ENCODE measurements around the gene RPIA. TPM values are rescaled to one million over a fixed set of nuclear protein-coding genes. Genes with fewer than 3 reads are reported as not detected.

RPIA gene
- total and polyA plus RNA-seq, 2 of the 13 experiments (the other 11 are each of a cell fraction or from before 2014, with no cell fraction given) = 13.3 to 23.9 TPM

DNA sequence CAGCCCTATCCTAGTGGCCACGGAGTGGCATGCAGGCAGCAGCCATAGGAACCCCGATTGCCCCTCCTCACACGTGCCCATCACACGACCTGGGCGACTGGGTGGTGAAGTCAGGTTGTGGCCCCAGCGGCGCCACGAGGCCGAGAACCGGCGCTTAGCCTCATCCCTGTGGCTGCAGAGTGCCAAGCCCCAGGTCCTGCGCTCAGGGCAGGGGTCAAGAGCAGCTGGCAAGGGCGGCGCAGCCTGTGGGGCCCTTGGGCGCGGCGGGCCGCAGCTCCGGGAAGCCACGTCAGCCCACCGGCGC lies 73.3 kb downstream of the RPIA start:
- no peak for DNase-seq (ENCODE audit: low spot score)
- FAIRE-seq = no peak
- Histone ChIP-seq H3K4me2 (ENCODE audit: low read depth, low read length) (no peak overlapping the region), H2AFZ (ENCODE audit: low read length) (no peak overlapping the region), H3K27me3 (ENCODE audit: control insufficient read depth in 1 of 2, insufficient read depth in 2 of 2, low read length in 2 of 2) (no peaks in the 10 kb centered on the region), H3K9me3 (ENCODE audit: low read length) (no peaks in the 10 kb centered on the region), H3K27ac (ENCODE audit: extremely low read length, insufficient read depth, low read length) (no peak overlapping the region), H4K20me1 (ENCODE audit: insufficient read depth, low read length) (no peaks in the 10 kb centered on the region), H3K36me3 (replicated peaks in 1 of 2; ENCODE audit: control insufficient read depth in 1 of 2, insufficient read depth in 2 of 2, low read length in 2 of 2) (no peaks in the 10 kb centered on the region), H3K4me3 (replicated peaks in 1 of 3; ENCODE audit: insufficient read depth in 1 of 3, low read depth in 2 of 3, low read length in 3 of 3) (no peak overlapping the region), H3K4me1 (ENCODE audit: insufficient read depth, low read length) (no peaks in the 10 kb centered on the region), H3K9ac (ENCODE audit: insufficient read depth, low read depth, low read length) (no peak overlapping the region), H3K79me2 (ENCODE audit: insufficient read depth, low read length) (no peaks in the 10 kb centered on the region)
- BruUV-seq (replicated peaks) = no TSS peak
- ChIA-PET CTCF (ENCODE audit: low intra/inter-chr PET ratio, low total read pairs) (no interaction called here), POLR2A (no interaction called here)
- intact Hi-C loops (cut with micrococcal nuclease; ENCODE audit: unreplicated experiment) (no loop called here), in situ Hi-C loops (cut with HindIII; ENCODE audit: extremely low pct_ligation_motif_present, low pct_unique_long_range_greater_than_20kb) (no loop called here)
- 86% methylated on average over 13 of the region's 22 CpGs for WGBS (ENCODE audit: low lambda C conversion rate)
- TF ChIP-seq ZNF496 (CRISPR knock-in tag; IDR thresholded peaks at IDR 0.05; ENCODE audit: insufficient replicate concordance) = no peak
- peak; percentile 23; the same call in 2 of the 3 replicates for ATAC-seq

DNA sequence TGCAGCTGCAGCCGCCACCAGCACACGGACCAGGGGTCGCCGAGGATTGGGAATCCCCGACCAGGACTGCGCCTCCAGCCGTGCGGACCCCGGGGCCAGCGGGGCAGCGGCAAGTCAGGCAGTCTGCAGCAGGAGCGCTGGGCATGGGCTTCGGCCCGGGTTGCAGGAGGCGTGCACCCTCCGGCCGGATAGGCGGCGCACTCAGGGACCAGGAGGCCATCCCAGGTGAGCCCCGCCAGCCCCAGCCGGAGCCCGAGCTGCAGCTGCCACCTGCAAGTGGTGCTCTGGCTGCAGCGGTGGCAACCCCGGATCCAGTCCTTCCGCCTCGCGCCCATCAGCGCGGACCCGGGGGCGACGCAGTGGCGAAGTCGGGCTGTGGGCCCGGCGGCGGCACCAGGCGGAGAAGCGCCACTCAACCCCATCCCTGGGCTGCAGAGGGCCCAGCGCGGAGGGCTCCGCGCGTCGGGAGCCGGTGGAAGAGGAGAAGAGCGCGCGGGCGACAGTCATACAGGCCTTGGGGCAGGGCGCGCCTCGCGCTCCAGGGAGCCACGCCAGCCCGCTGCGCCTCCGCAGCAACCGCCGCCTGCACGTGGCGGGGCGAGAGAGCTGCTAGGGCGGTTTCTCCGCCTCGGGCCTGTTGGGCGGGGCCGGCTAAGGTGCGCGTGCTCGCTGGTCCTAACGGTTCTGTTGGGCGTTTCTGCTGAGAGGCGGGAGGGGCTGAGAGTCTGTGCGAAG lies 73.8 kb downstream of the RPIA start:
- Histone ChIP-seq H2AFZ (ENCODE audit: low read length) (no peak overlapping the region), H3K4me1 (ENCODE audit: insufficient read depth, low read length) (no peaks in the 10 kb centered on the region), H3K9me3 (ENCODE audit: low read length) (no peaks in the 10 kb centered on the region), H3K79me2 (ENCODE audit: insufficient read depth, low read length) (no peaks in the 10 kb centered on the region), H3K36me3 (replicated peaks in 1 of 2; ENCODE audit: control insufficient read depth in 1 of 2, insufficient read depth in 2 of 2, low read length in 2 of 2) (no peaks in the 10 kb centered on the region), H3K4me2 (ENCODE audit: low read depth, low read length) (no peak overlapping the region), H3K9ac (ENCODE audit: insufficient read depth, low read depth, low read length) (no peak overlapping the region), H3K4me3 (replicated peaks in 1 of 3; ENCODE audit: insufficient read depth in 1 of 3, low read depth in 2 of 3, low read length in 3 of 3) (no peak overlapping the region), H4K20me1 (ENCODE audit: insufficient read depth, low read length) (no peaks in the 10 kb centered on the region), H3K27ac (ENCODE audit: extremely low read length, insufficient read depth, low read length) (no peak overlapping the region), H3K27me3 (ENCODE audit: control insufficient read depth in 1 of 2, insufficient read depth in 2 of 2, low read length in 2 of 2) (no peaks in the 10 kb centered on the region)
- ChIA-PET POLR2A (no interaction called here), CTCF (ENCODE audit: low intra/inter-chr PET ratio, low total read pairs) (no interaction called here)
- 75% methylated on average over 56 of the region's 75 CpGs for WGBS (ENCODE audit: low lambda C conversion rate)
- no peak for DNase-seq (ENCODE audit: low spot score)
- ATAC-seq = peak; percentile 23; the same call in 1 of the 3 replicates
- intact Hi-C loops (cut with micrococcal nuclease; ENCODE audit: unreplicated experiment) (no loop called here), in situ Hi-C loops (cut with HindIII; ENCODE audit: extremely low pct_ligation_motif_present, low pct_unique_long_range_greater_than_20kb) (no loop called here)
- FAIRE-seq = no peak
- BruUV-seq (replicated peaks) = no TSS peak
- no peak for TF ChIP-seq ZNF501 (CRISPR knock-in tag; IDR thresholded peaks at IDR 0.05)
- TF ChIP-seq, protein P1, sequence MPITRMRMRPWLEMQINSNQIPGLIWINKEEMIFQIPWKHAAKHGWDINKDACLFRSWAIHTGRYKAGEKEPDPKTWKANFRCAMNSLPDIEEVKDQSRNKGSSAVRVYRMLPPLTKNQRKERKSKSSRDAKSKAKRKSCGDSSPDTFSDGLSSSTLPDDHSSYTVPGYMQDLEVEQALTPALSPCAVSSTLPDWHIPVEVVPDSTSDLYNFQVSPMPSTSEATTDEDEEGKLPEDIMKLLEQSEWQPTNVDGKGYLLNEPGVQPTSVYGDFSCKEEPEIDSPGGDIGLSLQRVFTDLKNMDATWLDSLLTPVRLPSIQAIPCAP (CRISPR knock-in tag; IDR thresholded peaks at IDR 0.05; ENCODE audit: low read depth) = no peak
- TF ChIP-seq MYNN (CRISPR knock-in tag; IDR thresholded peaks at IDR 0.05; ENCODE audit: low read depth) = no peak
- no peak for TF ChIP-seq STAT5B (CRISPR knock-in tag; IDR thresholded peaks at IDR 0.05)
- no peak for TF ChIP-seq KLF9 (CRISPR knock-in tag; IDR thresholded peaks at IDR 0.05; ENCODE audit: low read depth)
- TF ChIP-seq CBFB (CRISPR knock-in tag; IDR thresholded peaks at IDR 0.05) = no peak
- no peak for TF ChIP-seq ZNF564 (CRISPR knock-in tag; IDR thresholded peaks at IDR 0.05)
- TF ChIP-seq ZNF546 (CRISPR knock-in tag; conservative IDR thresholded peaks at IDR 0.05) = no peak
- TF ChIP-seq, protein P2, sequence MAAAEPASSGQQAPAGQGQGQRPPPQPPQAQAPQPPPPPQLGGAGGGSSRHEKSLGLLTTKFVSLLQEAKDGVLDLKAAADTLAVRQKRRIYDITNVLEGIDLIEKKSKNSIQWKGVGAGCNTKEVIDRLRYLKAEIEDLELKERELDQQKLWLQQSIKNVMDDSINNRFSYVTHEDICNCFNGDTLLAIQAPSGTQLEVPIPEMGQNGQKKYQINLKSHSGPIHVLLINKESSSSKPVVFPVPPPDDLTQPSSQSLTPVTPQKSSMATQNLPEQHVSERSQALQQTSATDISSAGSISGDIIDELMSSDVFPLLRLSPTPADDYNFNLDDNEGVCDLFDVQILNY (CRISPR knock-in tag; conservative IDR thresholded peaks at IDR 0.05) = no peak
- TF ChIP-seq ZNF570 (CRISPR knock-in tag; IDR thresholded peaks at IDR 0.05; ENCODE audit: borderline replicate concordance) = no peak
- no peak for TF ChIP-seq ZSCAN31 (CRISPR knock-in tag; IDR thresholded peaks at IDR 0.05; ENCODE audit: low read depth)
- TF ChIP-seq, protein P3, sequence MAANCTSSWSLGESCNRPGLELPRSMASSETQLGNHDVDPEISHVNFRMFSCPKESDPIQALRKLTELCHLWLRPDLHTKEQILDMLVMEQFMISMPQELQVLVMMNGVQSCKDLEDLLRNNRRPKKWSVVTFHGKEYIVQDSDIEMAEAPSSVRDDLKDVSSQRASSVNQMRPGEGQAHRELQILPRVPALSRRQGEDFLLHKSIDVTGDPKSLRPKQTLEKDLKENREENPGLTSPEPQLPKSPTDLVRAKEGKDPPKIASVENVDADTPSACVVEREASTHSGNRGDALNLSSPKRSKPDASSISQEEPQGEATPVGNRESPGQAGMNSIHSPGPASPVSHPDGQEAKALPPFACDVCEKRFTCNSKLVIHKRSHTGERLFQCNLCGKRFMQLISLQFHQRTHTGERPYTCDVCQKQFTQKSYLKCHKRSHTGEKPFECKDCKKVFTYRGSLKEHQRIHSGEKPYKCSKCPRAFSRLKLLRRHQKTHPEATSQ (CRISPR knock-in tag; IDR thresholded peaks at IDR 0.05; ENCODE audit: borderline replicate concordance) = no peak
- no peak for TF ChIP-seq XRCC5 (optimal IDR thresholded peaks at IDR 0.05; ENCODE audit: low read length)
- TF ChIP-seq MIER2 (CRISPR knock-in tag; IDR thresholded peaks at IDR 0.05) = no peak
- TF ChIP-seq ZBTB3 (CRISPR knock-in tag; IDR thresholded peaks at IDR 0.05; ENCODE audit: borderline replicate concordance, low read depth) = no peak

Data from HepG2 (cell line).